Stimulated activated CD4-positive, alpha-beta T cell treated with anti-CD3 and anti-CD28 coated beads, Interleukin-1b, Interleukin-23, amount 100 ng/mL, for 24 hours (primary cell): ENCODE results near the gene CRLF3.
"Not testable (repeated sequence)": the region's sequence is repeated elsewhere in the genome, so short reads cannot be mapped to it uniquely, and the experiment has no call there.

ENCODE experiments used
- DNase-seq, 4 experiments: peaks; one replicate each; pipeline ENCODE4 v3.0.0-alpha.2; 2020; ENCODE audit warnings: low read depth in 4 of 4, low spot score in 1 of 4

The CRLF3 gene

DNA sequence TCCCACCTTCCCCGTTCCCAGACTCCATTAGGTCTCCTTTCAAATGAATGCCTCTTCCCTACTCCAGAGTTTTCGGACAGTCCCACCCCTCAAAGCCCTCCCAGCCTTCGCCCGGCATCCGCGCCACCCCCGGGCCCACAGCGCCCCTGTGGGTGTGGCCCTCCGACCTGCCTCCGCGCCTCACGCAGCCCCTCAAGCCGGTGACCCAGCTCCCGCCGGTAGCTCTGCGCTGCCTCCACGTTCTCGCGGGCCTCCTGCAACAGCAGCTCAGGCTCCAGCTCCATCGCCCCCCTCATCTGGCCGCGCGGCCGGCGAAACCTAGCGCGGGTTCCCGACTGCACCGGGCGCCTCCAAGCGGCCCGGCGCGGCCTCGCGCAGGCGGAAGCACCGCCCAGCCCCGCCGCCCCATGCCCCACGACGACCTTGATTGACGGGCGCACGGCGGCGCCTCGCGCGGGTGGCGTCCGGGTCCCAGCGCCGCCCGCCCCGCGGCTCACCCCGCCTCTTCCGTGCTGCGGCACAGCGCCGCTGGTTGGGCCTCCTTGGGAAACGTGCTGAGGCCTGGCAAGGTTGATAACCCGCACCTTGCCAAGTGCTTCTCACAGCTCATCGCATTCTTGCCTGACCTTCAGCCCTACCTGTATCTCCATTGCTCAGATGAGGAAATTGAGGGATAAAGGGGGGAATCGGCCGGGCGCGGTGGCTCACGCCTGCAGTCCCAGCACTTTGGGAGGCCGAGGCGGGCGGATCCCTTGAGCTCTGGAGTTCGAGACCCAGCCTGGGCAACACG is at the start of gene CRLF3:
TSS of gene CRLF3 (minus strand) at position 337 of the 790 bp plus-strand sequence. CDS start at position 296, 41 bp downstream.
- peak; percentile 67 to 88 (median 76) for DNase-seq

- DNase-seq: no peak
These were observed 44.5 kb upstream of the CRLF3 start for GRCh38 chr17:30869005-30869404.

DNA sequence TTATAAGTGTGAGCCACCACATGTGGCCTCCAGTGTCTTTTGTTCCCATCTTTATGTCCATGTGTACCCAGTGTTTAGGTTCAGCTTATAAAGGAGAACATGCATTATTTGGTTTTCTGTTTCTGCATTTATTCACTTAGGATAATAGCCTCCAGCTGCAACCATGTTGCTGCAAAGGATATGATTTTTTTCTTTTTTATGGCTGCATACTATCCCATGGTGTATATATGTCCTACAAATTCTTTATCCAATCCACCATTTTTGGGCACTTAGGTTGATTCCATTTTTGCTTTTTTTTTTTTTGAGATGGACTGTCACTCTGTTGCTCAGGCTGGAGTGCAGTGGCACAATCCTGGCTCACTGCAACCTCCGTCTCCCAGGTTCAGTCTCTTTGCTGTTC is 40.1 kb upstream of the CRLF3 start:
- DNase-seq: no peak

DNA sequence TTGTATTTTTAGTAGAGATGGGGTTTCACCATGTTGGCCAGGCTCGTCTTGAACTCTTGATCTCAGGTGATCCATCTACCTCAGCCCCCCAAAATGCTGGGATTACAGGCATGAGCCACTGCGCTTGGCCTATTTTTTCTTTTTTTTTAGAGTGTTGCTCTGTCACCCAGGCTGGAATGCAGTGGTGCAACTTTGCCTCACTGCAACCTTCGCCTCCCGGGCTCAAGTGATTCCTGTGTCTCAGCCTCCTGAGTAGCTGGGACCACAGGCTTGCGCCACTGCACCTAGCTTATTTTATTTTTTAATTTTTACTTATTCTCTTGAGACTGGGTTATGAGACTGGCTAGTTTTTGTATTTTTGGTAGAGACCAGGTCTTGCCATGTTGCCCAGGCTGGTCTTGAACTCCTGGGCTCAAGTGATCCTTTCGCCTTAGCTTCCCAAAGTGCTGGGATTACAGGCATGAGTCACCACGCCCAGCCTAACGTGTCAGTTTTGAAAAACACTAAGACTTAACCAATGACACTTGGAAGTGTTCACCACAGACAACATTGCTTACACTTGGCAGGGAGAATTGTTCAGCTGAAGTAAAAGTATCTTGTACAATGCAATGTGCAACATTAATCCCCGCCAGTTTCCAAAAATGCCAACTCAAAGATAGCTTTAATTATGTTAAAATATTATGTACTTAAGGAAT is 34.2 kb upstream of the CRLF3 start:
- DNase-seq: no peak

DNA sequence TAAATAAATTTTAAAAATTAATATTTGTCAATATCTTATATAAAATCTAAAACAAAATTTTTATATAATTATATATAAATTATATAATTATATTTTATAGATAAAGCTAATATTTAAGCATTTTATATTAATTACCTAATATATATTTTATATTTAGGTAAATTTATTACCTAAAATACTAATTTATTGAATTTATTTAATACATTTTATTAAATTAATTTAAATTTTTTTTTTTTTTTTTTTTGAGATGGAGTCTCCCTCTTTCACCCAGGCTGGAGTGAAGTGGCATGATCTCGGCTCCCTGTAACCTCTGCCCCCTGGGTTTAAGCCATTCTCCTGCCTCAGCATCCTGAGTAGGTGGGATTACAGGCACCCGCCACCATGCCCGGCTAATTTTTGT is 29.7 kb upstream of the CRLF3 start:
- no peak for DNase-seq

GRCh38 chr17:30848021-30848420 is 23.5 kb upstream of the CRLF3 start:
- DNase-seq: no peak

GRCh38 chr17:30840771-30841170 is 16.3 kb upstream of the CRLF3 start:
- no peak for DNase-seq

DNA sequence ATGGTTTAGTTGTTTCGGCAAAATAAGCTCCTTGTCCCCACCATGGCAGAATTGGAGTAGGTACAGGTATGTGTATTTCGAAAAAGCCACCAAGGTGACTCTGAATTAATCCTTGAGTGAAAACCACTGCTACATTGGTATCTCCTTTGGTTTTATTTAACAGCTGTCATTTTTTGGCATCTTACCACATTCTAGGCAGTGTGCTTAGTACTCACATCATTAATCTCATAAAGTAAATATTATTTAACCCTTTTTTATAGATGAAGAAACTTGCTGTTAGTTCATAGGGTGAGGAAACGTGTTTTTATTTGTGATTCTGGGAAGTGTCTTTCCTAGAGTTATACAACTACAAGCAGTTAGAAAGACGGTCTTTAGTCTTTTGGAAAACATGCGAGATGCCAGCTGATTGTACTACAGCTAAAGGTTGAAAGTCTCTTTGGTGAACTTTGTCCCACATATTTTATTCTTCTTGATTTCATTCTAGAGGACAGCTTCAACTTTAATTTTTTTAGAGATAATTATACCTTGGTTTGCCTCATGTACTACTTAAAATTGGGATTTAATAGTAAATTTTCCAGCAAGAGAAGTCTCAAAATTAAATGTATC is 13.8 kb upstream of the CRLF3 start:
- DNase-seq: no peak

- DNase-seq: no peak
These were observed 8.1 kb upstream of the CRLF3 start for GRCh38 chr17:30832438-30833124.

GRCh38 chr17:30831663-30832437 is 7.4 kb upstream of the CRLF3 start, which contains the start of gene ATAD5:
TSS of gene ATAD5 (plus strand) at chr17:30831966. CDS start at chr17:30832348, 382 bp downstream.
- peak; percentile 67 to 83 (median 80) for DNase-seq

- no peak for DNase-seq
These were observed 6.8 kb upstream of the CRLF3 start for GRCh38 chr17:30831257-30831656.

GRCh38 chr17:30829022-30829421 is 4.5 kb upstream of the CRLF3 start:
- DNase-seq: no peak

GRCh38 chr17:30827082-30827481 is 2.6 kb upstream of the CRLF3 start:
- no peak for DNase-seq

GRCh38 chr17:30824002-30824355 is 513 bp downstream of the CRLF3 start:
- DNase-seq: peak in 1 of 4 experiments; percentile 33

DNA sequence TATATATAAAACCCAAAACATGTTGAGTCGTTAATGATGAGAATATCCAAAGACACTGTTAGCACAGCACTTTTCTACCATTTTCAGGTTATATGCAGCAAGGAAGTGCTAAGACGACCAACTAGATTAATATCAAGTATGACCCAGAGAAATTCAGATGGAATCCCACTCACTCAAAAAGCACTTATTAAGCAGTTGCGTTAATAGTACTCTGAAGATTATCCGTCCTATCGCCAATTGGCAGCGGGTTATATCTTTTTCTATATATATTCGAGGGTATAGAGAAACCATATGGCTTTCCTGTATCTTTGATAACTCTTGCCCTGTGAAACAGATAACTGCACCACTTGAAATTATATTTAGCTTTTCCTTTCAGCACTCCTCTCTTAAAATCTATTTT is 1.1 kb downstream of the CRLF3 start:
- DNase-seq: no peak

DNA sequence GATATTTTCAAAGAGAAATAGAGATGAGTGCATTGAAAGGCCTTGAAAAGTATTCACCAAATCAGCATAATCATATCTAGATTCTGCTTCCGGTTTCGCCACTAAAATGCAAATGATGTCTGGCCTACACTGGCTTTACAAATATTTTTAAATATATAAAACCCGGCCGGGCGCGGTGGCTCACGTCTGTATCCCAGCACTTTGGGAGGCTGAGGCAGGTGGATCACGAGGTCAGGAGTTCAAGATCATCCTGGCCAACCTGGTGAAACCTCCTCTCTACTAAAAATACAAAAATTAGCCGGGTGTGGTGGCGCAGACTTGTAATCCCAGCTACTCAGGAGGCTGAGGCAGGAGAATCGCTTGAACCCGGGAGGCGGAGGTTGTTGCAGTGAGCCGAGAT is 1.6 kb downstream of the CRLF3 start:
- not testable (repeated sequence) for DNase-seq

DNA sequence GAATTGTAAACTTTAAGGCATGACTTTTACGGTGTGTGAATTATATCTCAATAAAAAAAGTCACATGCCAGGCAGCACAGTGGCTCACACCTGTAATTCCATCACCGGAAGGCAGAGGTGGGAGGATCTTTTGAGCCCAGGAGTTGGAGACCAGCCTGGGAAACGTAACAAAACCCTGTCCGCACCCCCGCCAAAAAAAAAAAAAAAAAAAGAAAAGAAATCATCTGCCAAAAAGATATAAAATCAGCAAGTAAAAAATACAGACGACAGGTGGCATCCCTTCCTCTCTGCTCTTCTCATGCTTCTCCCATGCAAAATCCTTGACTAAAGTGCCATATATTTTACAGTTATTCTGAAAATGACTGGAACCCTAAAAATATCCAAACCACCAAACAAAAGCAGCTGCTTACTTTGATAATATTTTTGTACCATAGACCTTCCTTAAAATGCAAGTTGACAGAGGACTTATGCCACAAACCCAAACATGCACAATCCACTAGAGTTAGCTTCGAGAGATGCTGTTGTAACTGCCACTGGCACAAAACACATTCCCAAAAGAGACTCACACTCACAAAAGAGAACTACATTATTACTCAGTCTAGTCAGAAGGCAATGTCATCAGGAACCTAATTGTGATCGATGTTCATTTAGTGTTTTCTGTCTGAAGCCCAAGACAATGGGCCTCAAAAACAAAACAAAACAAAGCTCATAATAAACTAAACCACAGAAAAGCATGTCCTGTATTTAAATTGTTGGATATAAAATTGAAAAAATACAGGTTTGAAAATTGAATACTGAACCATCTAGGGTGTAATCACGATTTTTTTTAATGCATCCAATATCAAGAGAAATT is 2.4 kb downstream of the CRLF3 start:
- DNase-seq: no peak

DNA sequence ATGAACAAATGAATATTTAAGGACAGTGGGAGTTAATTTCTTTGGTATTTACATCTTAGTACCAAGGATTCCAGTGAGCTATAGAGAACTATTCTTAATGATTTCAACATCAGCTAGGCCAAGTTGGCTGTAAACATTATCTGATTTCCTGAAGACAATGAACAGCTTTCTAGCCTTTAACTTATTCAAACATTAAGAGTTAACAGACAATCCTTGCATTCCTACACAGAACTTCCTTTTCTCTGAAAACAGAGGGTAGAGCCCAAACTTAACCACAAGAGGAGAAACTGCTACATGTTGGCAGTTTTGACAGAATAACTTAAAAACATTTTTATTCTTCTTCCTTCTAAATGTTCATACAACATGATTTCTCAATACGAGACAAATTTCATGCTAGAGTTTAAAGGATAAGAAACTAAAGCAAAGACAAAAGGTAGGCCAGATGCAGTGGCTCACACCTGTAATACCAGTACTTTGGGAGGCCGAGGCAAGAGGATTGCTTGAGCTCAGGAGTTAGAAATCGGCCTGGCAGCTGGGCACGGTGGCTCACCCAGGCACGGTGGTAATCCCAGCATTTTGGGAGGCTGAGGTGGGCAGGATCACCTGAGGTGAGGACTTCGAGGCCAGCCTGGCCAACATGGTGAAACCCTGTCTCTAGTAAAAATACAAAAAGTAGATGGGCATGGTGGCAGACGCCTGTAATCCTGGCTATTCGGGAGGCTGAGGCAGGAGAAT is 4.4 kb downstream of the CRLF3 start:
- no peak for DNase-seq

GRCh38 chr17:30816165-30816564 is 8.3 kb downstream of the CRLF3 start:
- no peak for DNase-seq
